SJCRH30 (cell line): ENCODE results near the gene JOSD1. TPM values are rescaled to one million over a fixed set of nuclear protein-coding genes. Genes with fewer than 3 reads are reported as not detected.
A peak's percentile ranks its signal among the peaks of the same experiment; 100 is the strongest.

Source experiments
- DNase-seq, 2 experiments: peaks; one replicate each; pipeline ENCODE4 v3.0.0-alpha.2; 2015 to 2020
- H3K27ac ChIP-seq: fragments of 250-450 bp; sonication (Bioruptor Pico); 2 replicates; pipeline ENCODE4 v1.5.1; 2020; ENCODE audit warnings: mild to moderate bottlenecking, moderate library complexity
- H3K27me3 ChIP-seq: fragments of 250-450 bp; sonication (Bioruptor Pico); 2 replicates; pipeline ENCODE4 v1.5.1; 2020; ENCODE audit warnings: mild to moderate bottlenecking, moderate library complexity
- H3K36me3 ChIP-seq: fragments of 250-450 bp; sonication (Bioruptor Pico); 2 replicates; pipeline ENCODE4 v1.5.1; 2020; ENCODE audit warnings: mild to moderate bottlenecking, moderate library complexity
- H3K4me1 ChIP-seq: fragments of 250-450 bp; sonication (Bioruptor Pico); 2 replicates; pipeline ENCODE4 v1.5.1; 2020; ENCODE audit warnings: mild to moderate bottlenecking, moderate library complexity
- H3K4me3 ChIP-seq: fragments of 250-450 bp; sonication (Bioruptor Pico); 2 replicates; pipeline ENCODE4 v1.5.1; 2020; ENCODE audit warnings: mild to moderate bottlenecking, moderate library complexity
- H3K9me3 ChIP-seq: fragments of 250-450 bp; sonication (Bioruptor Pico); replicated peaks from 2 replicates; pipeline ENCODE4 v1.5.1; 2020; ENCODE audit warnings: mild to moderate bottlenecking, moderate library complexity
- total RNA-seq: library from RNA; depleted of rRNA; stranded (reverse); fragments of >200 nt; shearing (Covaris generic); gene quantifications from 2 replicates; pipeline ENCODE4 v1.2.3, GENCODE V29; 2014

JOSD1 gene
- total RNA-seq, 1 experiment from 2014 or later = 25.9 TPM

GRCh38 chr22:38737302-38738060 lies 36.7 kb upstream of the JOSD1 start:
- Histone ChIP-seq H3K27ac (no peak overlapping the region), H3K36me3 (peaks cover 50% of the 10 kb centered on the region), H3K4me1 (no peaks in the 10 kb centered on the region; the same call in 1 of the 2 replicates), H3K9me3 (no peaks in the 10 kb centered on the region), H3K4me3 (no peak overlapping the region), H3K27me3 (no peaks in the 10 kb centered on the region)
- no peak for DNase-seq

- DNase-seq = no peak
- Histone ChIP-seq H3K27ac (no peak overlapping the region), H3K36me3 (peaks cover 49% of the 10 kb centered on the region), H3K9me3 (no peaks in the 10 kb centered on the region), H3K4me3 (no peak overlapping the region), H3K4me1 (no peaks in the 10 kb centered on the region; the same call in 1 of the 2 replicates), H3K27me3 (no peaks in the 10 kb centered on the region)
Measured at GRCh38 chr22:38736257-38736570, 35.5 kb upstream of the JOSD1 start.

- Histone ChIP-seq H3K4me3 (no peak overlapping the region), H3K27me3 (no peaks in the 10 kb centered on the region), H3K36me3 (peaks cover 44% of the 10 kb centered on the region), H3K4me1 (no peaks in the 10 kb centered on the region; the same call in 1 of the 2 replicates), H3K27ac (no peak overlapping the region), H3K9me3 (no peaks in the 10 kb centered on the region)
- no peak for DNase-seq
Measured at GRCh38 chr22:38735465-38736256, 34.9 kb upstream of the JOSD1 start.

- H3K4me1 ChIP-seq = no peaks in the 10 kb centered on the region; the same call in 1 of the 2 replicates
- no peak for DNase-seq
- H3K36me3 ChIP-seq = peaks cover 38% of the 10 kb centered on the region
Measured at GRCh38 chr22:38735126-38735464, 34.4 kb upstream of the JOSD1 start.

GRCh38 chr22:38734421-38735100 lies 33.8 kb upstream of the JOSD1 start:
- no peak overlapping the region for H3K4me3 ChIP-seq
- H3K36me3 ChIP-seq = peaks cover 38% of the 10 kb centered on the region
- no peak overlapping the region for H3K27ac ChIP-seq
- DNase-seq = no peak
- H3K9me3 ChIP-seq = no peaks in the 10 kb centered on the region
- H3K4me1 ChIP-seq = no peaks in the 10 kb centered on the region; the same call in 1 of the 2 replicates
- H3K27me3 ChIP-seq = no peaks in the 10 kb centered on the region

More at GRCh38 chr22:38735126-38735464, 34.4 kb upstream of the JOSD1 start:
- Histone ChIP-seq H3K27ac (no peak overlapping the region), H3K9me3 (no peaks in the 10 kb centered on the region), H3K27me3 (no peaks in the 10 kb centered on the region), H3K4me3 (no peak overlapping the region)

GRCh38 chr22:38733724-38734381 lies 33.1 kb upstream of the JOSD1 start:
- Histone ChIP-seq H3K4me1 (no peaks in the 10 kb centered on the region; the same call in 1 of the 2 replicates), H3K27me3 (no peaks in the 10 kb centered on the region)
- DNase-seq = peak; percentile 36 to 50

GRCh38 chr22:38733329-38733723 lies 32.6 kb upstream of the JOSD1 start:
- Histone ChIP-seq H3K9me3 (no peaks in the 10 kb centered on the region), H3K4me1 (no peaks in the 10 kb centered on the region; the same call in 1 of the 2 replicates), H3K36me3 (peaks cover 37% of the 10 kb centered on the region), H3K4me3 (no peak overlapping the region), H3K27me3 (no peaks in the 10 kb centered on the region), H3K27ac (no peak overlapping the region)
- DNase-seq = peak; percentile 38 to 60

More at GRCh38 chr22:38733724-38734381, 33.1 kb upstream of the JOSD1 start:
- Histone ChIP-seq H3K4me3 (no peak overlapping the region), H3K27ac (no peak overlapping the region), H3K36me3 (peaks cover 39% of the 10 kb centered on the region), H3K9me3 (no peaks in the 10 kb centered on the region)

- peak in 1 of 2 experiments; percentile 17 for DNase-seq
- H3K36me3 ChIP-seq = peaks cover 38% of the 10 kb centered on the region
Measured at GRCh38 chr22:38732251-38732815, 31.6 kb upstream of the JOSD1 start.

GRCh38 chr22:38731703-38732161 lies 31.0 kb upstream of the JOSD1 start:
- Histone ChIP-seq H3K27ac (no peak overlapping the region), H3K36me3 (peaks cover 32% of the 10 kb centered on the region), H3K4me3 (no peak overlapping the region), H3K4me1 (no peaks in the 10 kb centered on the region; the same call in 1 of the 2 replicates), H3K9me3 (no peaks in the 10 kb centered on the region), H3K27me3 (no peaks in the 10 kb centered on the region)
- no peak for DNase-seq

More at GRCh38 chr22:38732251-38732815, 31.6 kb upstream of the JOSD1 start:
- no peaks in the 10 kb centered on the region for H3K27me3 ChIP-seq
- no peak overlapping the region for H3K27ac ChIP-seq
- no peaks in the 10 kb centered on the region; the same call in 1 of the 2 replicates for H3K4me1 ChIP-seq
- no peaks in the 10 kb centered on the region for H3K9me3 ChIP-seq
- no peak overlapping the region for H3K4me3 ChIP-seq

- Histone ChIP-seq H3K4me1 (no peaks in the 10 kb centered on the region; the same call in 1 of the 2 replicates), H3K36me3 (peaks cover 35% of the 10 kb centered on the region), H3K27ac (no peak overlapping the region), H3K27me3 (no peaks in the 10 kb centered on the region), H3K4me3 (no peak overlapping the region), H3K9me3 (no peaks in the 10 kb centered on the region)
- no peak for DNase-seq
Measured at GRCh38 chr22:38730411-38730871, 29.7 kb upstream of the JOSD1 start.

GRCh38 chr22:38729946-38730345 lies 29.2 kb upstream of the JOSD1 start:
- Histone ChIP-seq H3K27me3 (no peaks in the 10 kb centered on the region), H3K27ac (no peak overlapping the region), H3K4me1 (no peaks in the 10 kb centered on the region; the same call in 1 of the 2 replicates), H3K36me3 (peaks cover 35% of the 10 kb centered on the region), H3K9me3 (no peaks in the 10 kb centered on the region), H3K4me3 (no peak overlapping the region)
- DNase-seq = no peak

- no peaks in the 10 kb centered on the region; the same call in 1 of the 2 replicates for H3K4me1 ChIP-seq
- H3K4me3 ChIP-seq = no peak overlapping the region
- no peak overlapping the region for H3K27ac ChIP-seq
- no peaks in the 10 kb centered on the region for H3K9me3 ChIP-seq
- DNase-seq = no peak
- no peaks in the 10 kb centered on the region for H3K27me3 ChIP-seq
- peaks cover 35% of the 10 kb centered on the region for H3K36me3 ChIP-seq
Measured at GRCh38 chr22:38728871-38729796, 28.4 kb upstream of the JOSD1 start.
